ENCODE results near the gene AK8.

AK8 gene

GRCh38 chr9:132739710-132740310 is 138.3 kb downstream of the AK8 start:
- Histone ChIP-seq H4K20me1 (ENCODE audit: insufficient read depth, low read length, poor library complexity, severe bottlenecking) (no peaks in the 10 kb centered on the region), H3K4me2 (ENCODE audit: low read depth, low read length, poor library complexity, severe bottlenecking) (no peak overlapping the region), H3F3A (ENCODE audit: low read depth) (no peaks in the 10 kb centered on the region), H3K9me3 (ENCODE audit: insufficient read depth, low read depth, low read length) (no peaks in the 10 kb centered on the region), H3K27me3 (ENCODE audit: insufficient read depth, low read length, poor library complexity, severe bottlenecking) (no peaks in the 10 kb centered on the region), H3K4me3 (ENCODE audit: low read length, poor library complexity, severe bottlenecking) (no peak overlapping the region), H3K4me1 (ENCODE audit: insufficient read depth, low read length, poor library complexity, severe bottlenecking) (no peaks in the 10 kb centered on the region), H3K9ac (ENCODE audit: low read depth, low read length, poor library complexity, severe bottlenecking) (no peak overlapping the region), H3K9me2 (replicated peaks; ENCODE audit: low read depth, low read length) (no peaks in the 10 kb centered on the region), H3K79me2 (ENCODE audit: insufficient read depth, low read length) (no peaks in the 10 kb centered on the region), H3K36me3 (ENCODE audit: insufficient read depth, low read length) (no peaks in the 10 kb centered on the region), H2AFZ (ENCODE audit: low read length) (no peak overlapping the region)
- TF ChIP-seq, protein P1, sequence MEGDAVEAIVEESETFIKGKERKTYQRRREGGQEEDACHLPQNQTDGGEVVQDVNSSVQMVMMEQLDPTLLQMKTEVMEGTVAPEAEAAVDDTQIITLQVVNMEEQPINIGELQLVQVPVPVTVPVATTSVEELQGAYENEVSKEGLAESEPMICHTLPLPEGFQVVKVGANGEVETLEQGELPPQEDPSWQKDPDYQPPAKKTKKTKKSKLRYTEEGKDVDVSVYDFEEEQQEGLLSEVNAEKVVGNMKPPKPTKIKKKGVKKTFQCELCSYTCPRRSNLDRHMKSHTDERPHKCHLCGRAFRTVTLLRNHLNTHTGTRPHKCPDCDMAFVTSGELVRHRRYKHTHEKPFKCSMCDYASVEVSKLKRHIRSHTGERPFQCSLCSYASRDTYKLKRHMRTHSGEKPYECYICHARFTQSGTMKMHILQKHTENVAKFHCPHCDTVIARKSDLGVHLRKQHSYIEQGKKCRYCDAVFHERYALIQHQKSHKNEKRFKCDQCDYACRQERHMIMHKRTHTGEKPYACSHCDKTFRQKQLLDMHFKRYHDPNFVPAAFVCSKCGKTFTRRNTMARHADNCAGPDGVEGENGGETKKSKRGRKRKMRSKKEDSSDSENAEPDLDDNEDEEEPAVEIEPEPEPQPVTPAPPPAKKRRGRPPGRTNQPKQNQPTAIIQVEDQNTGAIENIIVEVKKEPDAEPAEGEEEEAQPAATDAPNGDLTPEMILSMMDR (conservative IDR thresholded peaks at IDR 0.05; ENCODE audit: low read length) = no peak
- TF ChIP-seq EZH2phosphoT487 (IDR thresholded peaks at IDR 0.05; ENCODE audit: borderline replicate concordance) = no peak

DNA sequence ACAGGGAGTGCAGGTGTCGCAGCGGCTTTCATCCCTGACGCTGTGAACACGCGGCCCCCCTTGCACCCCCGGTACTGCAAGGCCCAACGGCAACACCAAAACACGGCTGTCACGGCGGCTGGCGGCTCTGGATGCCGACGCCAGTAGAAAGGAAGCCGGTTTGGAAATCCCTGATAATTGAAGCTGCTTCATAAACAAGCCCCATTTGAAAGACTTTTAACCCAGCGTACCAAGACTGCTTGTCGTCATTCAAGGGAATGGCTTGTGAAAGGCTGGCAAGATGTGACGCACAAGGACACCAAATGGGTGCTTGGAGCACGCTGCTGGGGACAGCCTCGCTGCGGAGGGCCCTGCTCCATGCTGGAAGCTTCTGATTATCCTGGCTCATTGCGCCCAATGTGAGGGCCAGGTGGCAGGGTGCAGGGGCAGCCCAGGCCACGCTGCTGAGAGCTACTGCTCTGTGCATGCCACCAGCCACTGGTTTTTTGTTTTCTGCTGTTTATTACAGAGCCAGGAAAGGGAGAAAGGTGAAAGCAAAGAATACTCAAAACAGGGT is 144.7 kb downstream of the AK8 start:
- no peaks in the 10 kb centered on the region for H3K4me1 ChIP-seq (ENCODE audit: insufficient read depth, low read length, poor library complexity, severe bottlenecking)
- no peak overlapping the region for H3K4me3 ChIP-seq (ENCODE audit: low read length, poor library complexity, severe bottlenecking)
- H3K4me2 ChIP-seq (ENCODE audit: low read depth, low read length, poor library complexity, severe bottlenecking) = no peak overlapping the region
- H2AFZ ChIP-seq (ENCODE audit: low read length) = no peak overlapping the region
- H3K36me3 ChIP-seq (ENCODE audit: insufficient read depth, low read length) = no peaks in the 10 kb centered on the region
- H3K79me2 ChIP-seq (ENCODE audit: insufficient read depth, low read length) = no peaks in the 10 kb centered on the region
- H3F3A ChIP-seq (ENCODE audit: low read depth) = no peaks in the 10 kb centered on the region
- no peaks in the 10 kb centered on the region for H3K27me3 ChIP-seq (ENCODE audit: insufficient read depth, low read length, poor library complexity, severe bottlenecking)
- TF ChIP-seq, protein P1 (conservative IDR thresholded peaks at IDR 0.05; ENCODE audit: low read length) = no peak
- TF ChIP-seq EZH2phosphoT487 (IDR thresholded peaks at IDR 0.05; ENCODE audit: borderline replicate concordance) = no peak
- no peaks in the 10 kb centered on the region for H3K9me3 ChIP-seq (ENCODE audit: insufficient read depth, low read depth, low read length)
- no peaks in the 10 kb centered on the region for H4K20me1 ChIP-seq (ENCODE audit: insufficient read depth, low read length, poor library complexity, severe bottlenecking)
- no peaks in the 10 kb centered on the region for H3K9me2 ChIP-seq (replicated peaks; ENCODE audit: low read depth, low read length)
- H3K9ac ChIP-seq (ENCODE audit: low read depth, low read length, poor library complexity, severe bottlenecking) = no peak overlapping the region

DNA sequence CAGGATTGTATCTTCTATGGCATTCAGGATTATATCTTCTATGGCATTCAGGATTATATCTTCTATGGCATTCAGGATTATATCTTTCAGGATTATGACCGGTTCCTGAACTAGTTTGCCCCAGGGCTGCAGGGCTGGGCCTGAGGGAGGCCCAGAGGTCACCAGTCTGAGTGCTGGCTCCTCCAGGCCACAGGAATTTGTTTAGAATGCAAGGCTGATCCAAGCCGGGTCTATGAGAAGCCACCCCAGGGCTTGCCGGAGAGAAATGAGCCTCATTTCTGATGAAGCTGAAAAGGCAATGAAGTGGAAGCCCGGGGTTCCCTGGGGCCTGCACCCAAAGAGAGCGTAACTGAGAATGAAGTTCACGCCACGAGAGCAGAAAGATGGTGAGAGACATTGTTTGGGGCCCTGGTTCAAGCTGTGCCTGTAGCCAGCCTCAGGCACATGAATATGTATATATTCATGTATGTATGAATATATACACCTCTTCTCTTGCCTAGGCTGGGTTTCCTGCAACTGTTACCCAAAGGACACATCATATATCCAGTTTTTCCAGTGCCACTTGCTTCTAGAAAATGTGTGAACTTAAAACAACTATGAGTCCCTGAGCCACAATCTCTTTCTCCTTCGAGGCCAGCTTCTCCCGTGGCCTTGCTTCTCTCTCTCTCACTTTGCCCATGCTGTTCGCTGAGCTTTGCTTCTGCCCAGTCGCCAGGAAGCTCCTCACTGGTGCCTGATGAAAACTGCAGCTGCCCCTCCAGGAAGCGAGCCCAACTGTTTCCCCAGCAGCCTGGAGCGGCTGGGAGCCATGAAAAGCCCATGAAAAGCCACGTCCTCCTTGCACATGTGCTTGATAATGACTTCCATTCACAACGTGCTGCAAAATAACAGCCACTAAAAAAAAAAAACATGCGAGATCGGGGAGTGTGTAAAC is 145.5 kb downstream of the AK8 start:
- no peak overlapping the region for H3K4me3 ChIP-seq (ENCODE audit: low read length, poor library complexity, severe bottlenecking)

More for the DNA sequence above, 145.5 kb downstream of the AK8 start:
- H3K4me1 ChIP-seq (ENCODE audit: insufficient read depth, low read length, poor library complexity, severe bottlenecking) = no peaks in the 10 kb centered on the region
- no peaks in the 10 kb centered on the region for H4K20me1 ChIP-seq (ENCODE audit: insufficient read depth, low read length, poor library complexity, severe bottlenecking)
- no peaks in the 10 kb centered on the region for H3K9me3 ChIP-seq (ENCODE audit: insufficient read depth, low read depth, low read length)
- no peaks in the 10 kb centered on the region for H3K36me3 ChIP-seq (ENCODE audit: insufficient read depth, low read length)
- TF ChIP-seq, protein P1 (conservative IDR thresholded peaks at IDR 0.05; ENCODE audit: low read length) = no peak
- TF ChIP-seq EZH2phosphoT487 (IDR thresholded peaks at IDR 0.05; ENCODE audit: borderline replicate concordance) = no peak
- H3K9me2 ChIP-seq (replicated peaks; ENCODE audit: low read depth, low read length) = no peaks in the 10 kb centered on the region
- no peak overlapping the region for H2AFZ ChIP-seq (ENCODE audit: low read length)
- H3K79me2 ChIP-seq (ENCODE audit: insufficient read depth, low read length) = no peaks in the 10 kb centered on the region
- no peaks in the 10 kb centered on the region for H3F3A ChIP-seq (ENCODE audit: low read depth)
- H3K27me3 ChIP-seq (ENCODE audit: insufficient read depth, low read length, poor library complexity, severe bottlenecking) = no peaks in the 10 kb centered on the region
- no peak overlapping the region for H3K9ac ChIP-seq (ENCODE audit: low read depth, low read length, poor library complexity, severe bottlenecking)
- no peak overlapping the region for H3K4me2 ChIP-seq (ENCODE audit: low read depth, low read length, poor library complexity, severe bottlenecking)

Measured in Loucy (cell line).